ENCODE measurements around the gene NRIP1. TPM values are rescaled to one million over a fixed set of nuclear protein-coding genes. Genes with fewer than 3 reads are reported as not detected.

Gene NRIP1
- total RNA-seq, 1 donor from 2014 or later = 30.9 TPM

GRCh38 chr21:15063081-15063813 lies 1.6 kb downstream of the NRIP1 start:
- intact Hi-C loops (cut with DNase I) = loop anchor here (10.0 kb wide), 1 partner anchor 188 kb away; no protein-coding TSS in a partner anchor
- DNase-seq (ENCODE audit: extremely low spot score in 2 of 2) = no peak
- H3K4me3 ChIP-seq = peak overlapping the region; percentile 90 to 98
- H3K27ac ChIP-seq = peak overlapping the region; percentile 97
- TF ChIP-seq POLR2AphosphoS5 (IDR thresholded peaks at IDR 0.05; ENCODE audit: insufficient read depth in 1 of 2, low read depth in 1 of 2) = no peak
- no peak for TF ChIP-seq CTCF (IDR thresholded peaks at IDR 0.05)
- TF ChIP-seq POLR2A (IDR thresholded peaks at IDR 0.05) = no peak
- no peaks in the 10 kb centered on the region for H3K27me3 ChIP-seq
- H3K36me3 ChIP-seq = no peaks in the 10 kb centered on the region
- no peaks in the 10 kb centered on the region for H3K9me3 ChIP-seq
- peaks cover 35% of the 10 kb centered on the region for H3K4me1 ChIP-seq

- intact Hi-C loops (cut with DNase I) = loop anchor here (10.0 kb wide), 1 partner anchor 188 kb away; no protein-coding TSS in a partner anchor
- DNase-seq (ENCODE audit: extremely low spot score in 2 of 2) = no peak
- Histone ChIP-seq H3K27me3 (no peaks in the 10 kb centered on the region), H3K9me3 (no peaks in the 10 kb centered on the region), H3K4me3 (peak overlapping the region; percentile 90 to 98), H3K36me3 (no peaks in the 10 kb centered on the region), H3K27ac (peak overlapping the region; percentile 97), H3K4me1 (peaks cover 42% of the 10 kb centered on the region)
- TF ChIP-seq POLR2A (IDR thresholded peaks at IDR 0.05) (no peak), POLR2AphosphoS5 (IDR thresholded peaks at IDR 0.05; ENCODE audit: insufficient read depth in 1 of 2, low read depth in 1 of 2) (no peak), CTCF (IDR thresholded peaks at IDR 0.05) (no peak)
These were observed 2.2 kb downstream of the NRIP1 start for GRCh38 chr21:15062606-15062965.

GRCh38 chr21:15061747-15062605 lies 2.8 kb downstream of the NRIP1 start:
- H3K27me3 ChIP-seq = no peaks in the 10 kb centered on the region
- intact Hi-C loops (cut with DNase I) = loop anchor here (10.0 kb wide), 1 partner anchor 187 kb away; no protein-coding TSS in a partner anchor
- DNase-seq (ENCODE audit: extremely low spot score in 2 of 2) = no peak
- H3K36me3 ChIP-seq = no peaks in the 10 kb centered on the region
- H3K4me1 ChIP-seq = peaks cover 48% of the 10 kb centered on the region
- H3K27ac ChIP-seq = peak overlapping the region; percentile 46
- H3K9me3 ChIP-seq = no peaks in the 10 kb centered on the region
- no peak for TF ChIP-seq CTCF (IDR thresholded peaks at IDR 0.05)
- no peak for TF ChIP-seq POLR2A (IDR thresholded peaks at IDR 0.05)
- TF ChIP-seq POLR2AphosphoS5 (IDR thresholded peaks at IDR 0.05; ENCODE audit: insufficient read depth in 1 of 2, low read depth in 1 of 2) = no peak
- H3K4me3 ChIP-seq = peak overlapping the region; percentile 90 to 98

- TF ChIP-seq POLR2A (IDR thresholded peaks at IDR 0.05) (no peak), POLR2AphosphoS5 (IDR thresholded peaks at IDR 0.05; ENCODE audit: insufficient read depth in 1 of 2, low read depth in 1 of 2) (no peak), CTCF (IDR thresholded peaks at IDR 0.05) (no peak)
- no peaks in the 10 kb centered on the region for H3K36me3 ChIP-seq
- H3K4me3 ChIP-seq = peak overlapping the region in 1 of 2 donors; percentile 98
- no peak for DNase-seq (ENCODE audit: extremely low spot score in 2 of 2)
- H3K27ac ChIP-seq = peak overlapping the region; percentile 46
- intact Hi-C loops (cut with DNase I) = loop anchor here (10.0 kb wide), 1 partner anchor 186 kb away; no protein-coding TSS in a partner anchor
- H3K9me3 ChIP-seq = no peaks in the 10 kb centered on the region
- H3K27me3 ChIP-seq = no peaks in the 10 kb centered on the region
- peaks cover 55% of the 10 kb centered on the region for H3K4me1 ChIP-seq
These were observed 3.5 kb downstream of the NRIP1 start for GRCh38 chr21:15061279-15061678.

Measured in vagina (tissue), 2 donors.